ENCODE measurements around the gene MYH2.
"Not testable (repeated sequence)": the region's sequence is repeated elsewhere in the genome, so short reads cannot be mapped to it uniquely, and the experiment has no call there.

Gene MYH2

DNA sequence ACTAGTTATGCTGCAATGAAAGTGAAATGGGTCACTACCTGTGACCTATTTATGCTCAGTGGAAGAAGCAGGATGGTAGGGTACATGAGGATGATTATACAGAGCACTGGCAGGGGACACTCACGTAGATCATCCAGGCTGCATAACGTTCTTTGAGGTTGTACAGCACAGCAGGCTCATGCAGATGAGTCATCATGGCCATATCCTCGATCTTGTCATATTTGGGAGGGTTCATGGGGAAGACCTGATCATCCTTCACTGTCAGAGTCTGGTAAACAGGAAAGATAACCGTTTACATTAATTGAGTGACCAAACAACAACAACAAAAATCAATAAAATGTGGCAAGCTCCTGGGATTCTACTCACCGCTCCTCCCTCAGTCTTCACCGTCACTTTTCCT, 2.1 kb downstream of the MYH2 start:
- POLR2A ChIA-PET (ENCODE audit: low non-redundant PET), result no interaction called here
- TF ChIP-seq, protein P1, sequence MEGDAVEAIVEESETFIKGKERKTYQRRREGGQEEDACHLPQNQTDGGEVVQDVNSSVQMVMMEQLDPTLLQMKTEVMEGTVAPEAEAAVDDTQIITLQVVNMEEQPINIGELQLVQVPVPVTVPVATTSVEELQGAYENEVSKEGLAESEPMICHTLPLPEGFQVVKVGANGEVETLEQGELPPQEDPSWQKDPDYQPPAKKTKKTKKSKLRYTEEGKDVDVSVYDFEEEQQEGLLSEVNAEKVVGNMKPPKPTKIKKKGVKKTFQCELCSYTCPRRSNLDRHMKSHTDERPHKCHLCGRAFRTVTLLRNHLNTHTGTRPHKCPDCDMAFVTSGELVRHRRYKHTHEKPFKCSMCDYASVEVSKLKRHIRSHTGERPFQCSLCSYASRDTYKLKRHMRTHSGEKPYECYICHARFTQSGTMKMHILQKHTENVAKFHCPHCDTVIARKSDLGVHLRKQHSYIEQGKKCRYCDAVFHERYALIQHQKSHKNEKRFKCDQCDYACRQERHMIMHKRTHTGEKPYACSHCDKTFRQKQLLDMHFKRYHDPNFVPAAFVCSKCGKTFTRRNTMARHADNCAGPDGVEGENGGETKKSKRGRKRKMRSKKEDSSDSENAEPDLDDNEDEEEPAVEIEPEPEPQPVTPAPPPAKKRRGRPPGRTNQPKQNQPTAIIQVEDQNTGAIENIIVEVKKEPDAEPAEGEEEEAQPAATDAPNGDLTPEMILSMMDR (conservative IDR thresholded peaks at IDR 0.05; ENCODE audit: low read depth), result no peak
- CTCF ChIA-PET, result interaction anchor here (0.7 kb wide), 1 partner anchor 1420 kb away, joined by 3 read pairs; no protein-coding TSS in a partner anchor
- H3K27ac ChIP-seq, result no peak overlapping the region
- DNase-seq (ENCODE audit: low spot score), result no peak

DNA sequence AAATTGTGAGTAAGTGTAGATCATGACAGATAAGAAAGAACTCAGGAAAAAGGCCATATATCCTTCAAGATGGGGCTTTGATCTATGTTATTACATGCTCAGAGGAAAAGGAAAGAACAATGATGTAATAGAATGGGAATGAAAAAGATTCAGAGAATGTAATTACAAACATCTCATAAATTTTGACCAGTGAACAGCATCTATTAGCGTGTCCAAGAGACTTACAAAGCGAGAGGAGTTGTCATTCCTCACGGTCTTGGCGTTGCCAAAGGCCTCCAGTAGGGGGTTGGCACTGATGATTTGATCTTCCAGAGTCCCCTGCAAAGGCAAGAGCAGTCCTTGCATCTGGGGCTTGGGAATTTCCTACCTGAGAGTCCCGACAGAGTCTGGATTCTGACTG, 6.0 kb downstream of the MYH2 start:
- POLR2A ChIA-PET (ENCODE audit: low non-redundant PET); H3K27ac ChIP-seq: not testable (repeated sequence)

DNA sequence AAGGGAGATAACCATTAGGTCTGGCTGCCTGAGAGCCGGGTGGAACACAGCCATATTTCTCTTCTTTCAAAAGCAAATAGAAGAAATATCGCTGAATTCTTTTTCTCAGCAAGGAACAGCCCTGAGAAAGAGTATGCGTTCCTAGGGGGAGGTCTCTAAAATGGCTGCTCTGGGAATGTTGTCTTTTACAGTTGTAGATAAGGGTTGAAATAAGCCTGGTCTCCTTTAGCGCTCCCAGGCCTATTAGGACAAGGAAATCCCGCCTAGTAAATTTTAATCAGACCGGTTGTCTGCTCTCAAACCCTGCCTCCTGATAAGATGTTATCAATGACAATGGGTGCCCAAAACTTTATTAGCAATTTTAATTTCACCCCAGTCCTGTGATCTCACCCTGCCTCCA, 8.3 kb downstream of the MYH2 start:
- DNase-seq (ENCODE audit: low spot score); POLR2A ChIA-PET (ENCODE audit: low non-redundant PET); CTCF ChIA-PET; H3K27ac ChIP-seq: not testable (repeated sequence)

More for the DNA sequence above, 6.0 kb downstream of the MYH2 start:
- CTCF ChIA-PET, result not testable (repeated sequence)
- DNase-seq (ENCODE audit: low spot score), result peak; percentile 9

DNA sequence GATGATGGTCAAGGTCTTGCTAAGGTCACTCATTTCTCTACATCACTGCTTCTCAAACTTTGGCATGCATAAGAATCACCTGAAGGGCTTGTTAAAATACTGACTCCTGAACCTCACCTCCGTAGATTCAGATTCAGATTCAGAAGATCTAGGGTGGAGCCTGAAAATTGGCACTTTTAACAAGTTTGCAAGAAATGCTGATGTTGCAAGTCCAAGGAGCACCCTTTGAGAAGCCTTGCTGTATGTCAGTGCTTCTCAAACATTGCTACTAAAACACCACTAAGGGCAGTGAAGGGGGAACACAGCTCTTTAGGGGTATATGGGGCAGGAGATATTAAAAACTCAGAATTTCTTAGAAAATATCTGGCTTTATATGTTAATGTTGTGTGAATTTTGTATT, 17.4 kb downstream of the MYH2 start:
- POLR2A ChIA-PET (ENCODE audit: low non-redundant PET), result no interaction called here

DNA sequence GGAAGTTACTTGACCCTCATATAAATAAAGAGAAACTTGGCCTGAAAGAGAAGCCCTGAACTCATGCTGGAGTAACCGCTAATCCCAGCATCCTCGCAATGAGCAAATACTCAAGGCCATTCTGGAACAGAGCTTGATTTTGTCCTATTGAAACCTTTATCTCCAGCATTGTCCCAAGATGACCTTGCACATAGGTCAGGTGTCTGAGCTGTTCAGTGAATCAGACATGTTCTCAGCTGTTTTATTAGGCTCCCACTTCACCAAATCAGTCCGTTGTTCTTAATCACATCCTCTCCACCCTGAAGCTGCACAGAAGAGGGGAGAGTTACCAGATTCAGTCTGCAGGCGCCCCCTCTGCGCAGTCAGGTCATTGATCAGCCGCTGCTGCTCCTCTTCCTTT, 22.0 kb downstream of the MYH2 start:
- TF ChIP-seq, protein P1 (conservative IDR thresholded peaks at IDR 0.05; ENCODE audit: low read depth), result no peak
- H3K27ac ChIP-seq, result no peak overlapping the region
- DNase-seq (ENCODE audit: low spot score), result no peak
- ChIA-PET POLR2A (ENCODE audit: low non-redundant PET) (no interaction called here), CTCF (no interaction called here)

More for the DNA sequence above, 17.4 kb downstream of the MYH2 start:
- DNase-seq (ENCODE audit: low spot score), result no peak
- no peak overlapping the region for H3K27ac ChIP-seq
- TF ChIP-seq, protein P1 (conservative IDR thresholded peaks at IDR 0.05; ENCODE audit: low read depth), result no peak
- CTCF ChIA-PET, result interaction anchor here (0.5 kb wide), 1 partner anchor 51 kb away, joined by 3 read pairs; no protein-coding TSS in a partner anchor

DNA sequence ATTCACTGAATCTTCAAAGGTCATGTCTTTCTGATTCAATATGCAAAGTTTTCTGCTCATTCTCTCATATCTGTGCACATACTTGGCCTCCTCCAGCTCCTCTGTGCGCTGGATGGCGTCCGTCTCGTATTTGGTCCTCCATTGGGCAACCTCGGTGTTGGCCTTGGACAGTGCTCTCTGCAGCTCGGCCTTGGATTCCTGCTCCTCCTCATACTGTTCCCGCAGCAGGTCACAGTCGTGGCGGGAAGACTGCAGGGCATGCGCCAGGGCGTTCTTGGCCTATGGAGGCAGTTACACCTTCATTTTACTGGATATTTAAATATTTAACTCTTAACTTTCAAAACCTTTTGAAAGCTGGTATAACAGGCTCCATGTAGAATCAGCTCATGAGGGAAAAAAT, 22.9 kb downstream of the MYH2 start:
- ChIA-PET POLR2A (ENCODE audit: low non-redundant PET) (no interaction called here), CTCF (no interaction called here)
- TF ChIP-seq, protein P1 (conservative IDR thresholded peaks at IDR 0.05; ENCODE audit: low read depth), result no peak
- DNase-seq (ENCODE audit: low spot score), result no peak
- no peak overlapping the region for H3K27ac ChIP-seq

DNA sequence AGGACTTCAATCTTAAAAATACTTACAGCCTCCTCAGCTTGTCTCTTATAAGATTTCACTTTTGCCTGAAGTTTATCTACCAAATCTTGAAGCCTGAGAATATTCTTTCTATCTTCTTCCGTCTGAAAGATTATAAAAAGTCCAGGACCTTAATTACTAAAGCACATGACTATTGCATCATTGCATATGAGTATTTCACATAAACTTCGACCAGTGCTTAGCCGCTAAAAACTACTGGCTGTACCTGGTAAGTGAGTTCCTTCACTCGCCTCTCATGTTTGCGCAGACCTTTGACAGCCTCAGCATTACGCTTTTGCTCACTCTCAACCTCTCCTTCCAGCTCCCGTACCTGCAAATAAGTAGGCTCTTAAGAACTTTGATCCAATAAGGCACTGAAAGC, 26.4 kb downstream of the MYH2 start:
- TF ChIP-seq, protein P1 (conservative IDR thresholded peaks at IDR 0.05; ENCODE audit: low read depth), result no peak
- ChIA-PET CTCF (interaction anchor here (0.6 kb wide), 1 partner anchor 130 kb away, joined by 4 read pairs; no protein-coding TSS in a partner anchor), POLR2A (ENCODE audit: low non-redundant PET) (no interaction called here)
- DNase-seq (ENCODE audit: low spot score), result no peak
- H3K27ac ChIP-seq, result no peak overlapping the region

DNA sequence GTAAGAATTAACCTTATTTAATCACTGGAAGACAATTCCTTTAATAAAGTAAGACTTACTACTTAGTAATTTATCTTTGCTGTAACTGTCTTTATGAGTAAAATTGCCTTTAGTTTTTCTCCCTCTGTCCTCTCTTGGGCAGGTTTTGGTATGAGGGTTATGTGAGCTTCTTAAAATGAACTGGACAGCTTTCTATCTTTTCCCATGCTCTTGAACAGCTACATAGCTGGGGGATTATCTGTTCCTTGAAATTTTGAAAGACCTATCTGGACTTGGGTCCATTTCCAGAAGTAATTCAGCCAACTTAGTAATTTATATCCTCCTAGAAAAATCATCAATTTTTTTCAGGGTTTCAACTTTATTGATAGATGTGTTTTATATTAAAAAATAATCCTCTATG, 27.5 kb downstream of the MYH2 start:
- CTCF ChIA-PET, result interaction anchor here (0.7 kb wide), 1 partner anchor 366 kb away, joined by 3 read pairs; no protein-coding TSS in a partner anchor
- no peak for DNase-seq (ENCODE audit: low spot score)
- TF ChIP-seq, protein P1 (conservative IDR thresholded peaks at IDR 0.05; ENCODE audit: low read depth), result no peak
- POLR2A ChIA-PET (ENCODE audit: low non-redundant PET), result no interaction called here
- no peak overlapping the region for H3K27ac ChIP-seq
